Mesendoderm (in vitro differentiated cells): ENCODE measurements around the gene RBM24.
"Not testable (repeated sequence)": the region's sequence is repeated elsewhere in the genome, so short reads cannot be mapped to it uniquely, and the experiment has no call there.

Experiments
- DNase-seq: peaks from one replicate; pipeline ENCODE4 v3.0.0; 2013
- H2AK5ac ChIP-seq: 2 replicates; pipeline ENCODE4 v1.6.1; 2013; ENCODE audit warnings: low read length, inconsistent platforms
- H2BK120ac ChIP-seq: 2 replicates; pipeline ENCODE4 v1.6.1; 2013; ENCODE audit warnings: low read depth, mild to moderate bottlenecking, low read length, moderate library complexity, mixed read lengths
- H2BK15ac ChIP-seq: replicated peaks from 2 replicates; pipeline ENCODE4 v1.6.1; 2013; ENCODE audit warnings: low read depth, mild to moderate bottlenecking, moderate library complexity
- H2BK5ac ChIP-seq: 2 replicates; pipeline ENCODE4 v1.6.1; 2013; ENCODE audit warnings: low read length, inconsistent platforms
- H3K18ac ChIP-seq: 2 replicates; pipeline ENCODE4 v1.6.1; 2013; ENCODE audit warnings: mild to moderate bottlenecking, low read length, mixed read lengths
- H3K23ac ChIP-seq: one replicate; pipeline ENCODE4 v1.6.1; 2013; ENCODE audit warnings: low read length
- H3K27ac ChIP-seq: 2 replicates; pipeline ENCODE4 v1.5.1; 2013; ENCODE audit warnings: low read depth, mild to moderate bottlenecking, inconsistent platforms, low read length, moderate library complexity
- H3K27me3 ChIP-seq: 2 replicates; pipeline ENCODE4 v1.6.1; 2013; ENCODE audit warnings: low read length, control low read depth, mild to moderate bottlenecking, inconsistent platforms; ENCODE audit not compliant: insufficient read depth, poor library complexity
- H3K36me3 ChIP-seq: 2 replicates; pipeline ENCODE4 v1.6.1; 2013; ENCODE audit warnings: low read length, inconsistent platforms; ENCODE audit not compliant: control insufficient read depth, insufficient read depth
- H3K4ac ChIP-seq: one replicate; pipeline ENCODE4 v1.6.1; 2013; ENCODE audit warnings: low read depth, mild to moderate bottlenecking, low read length, moderate library complexity
- H3K4me1 ChIP-seq: 2 replicates; pipeline ENCODE4 v1.6.1; 2013; ENCODE audit warnings: low read depth, low read length, inconsistent platforms; ENCODE audit not compliant: control insufficient read depth
- H3K4me2 ChIP-seq: 2 replicates; pipeline ENCODE4 v1.6.1; 2013; ENCODE audit warnings: low read length
- H3K4me3 ChIP-seq: 2 replicates; pipeline ENCODE4 v1.5.1; 2013; ENCODE audit warnings: mild to moderate bottlenecking, low read length
- H3K56ac ChIP-seq: one replicate; pipeline ENCODE4 v1.6.1; 2013; ENCODE audit warnings: low read length
- H3K79me1 ChIP-seq: 2 replicates; pipeline ENCODE4 v1.6.1; 2013; ENCODE audit warnings: low read length, inconsistent platforms
- H3K79me2 ChIP-seq: 2 replicates; pipeline ENCODE4 v1.6.1; 2013; ENCODE audit warnings: mild to moderate bottlenecking, low read length; ENCODE audit not compliant: control insufficient read depth, insufficient read depth
- H3K9ac ChIP-seq: 2 replicates; pipeline ENCODE4 v1.6.1; 2013; ENCODE audit warnings: low read length, inconsistent platforms
- H4K5ac ChIP-seq: one replicate; pipeline ENCODE4 v1.6.1; 2013; ENCODE audit warnings: low read length
- H4K8ac ChIP-seq: one replicate; pipeline ENCODE4 v1.6.1; 2013; ENCODE audit warnings: low read depth, mild to moderate bottlenecking, control low read depth, low read length, moderate library complexity
- WGBS: extraction: QIAGEN DNeasy Blood & Tissue Kit; methylation state at CpG from one replicate; pipeline ENCODE4 v1.1.7; 2013; ENCODE audit warnings: low lambda C conversion rate, missing lambda C conversion rate; ENCODE audit not compliant: insufficient coverage; ENCODE audit errors: extremely low coverage; 5-methylcytosine and 5-hydroxymethylcytosine counted together

RBM24 gene

DNA sequence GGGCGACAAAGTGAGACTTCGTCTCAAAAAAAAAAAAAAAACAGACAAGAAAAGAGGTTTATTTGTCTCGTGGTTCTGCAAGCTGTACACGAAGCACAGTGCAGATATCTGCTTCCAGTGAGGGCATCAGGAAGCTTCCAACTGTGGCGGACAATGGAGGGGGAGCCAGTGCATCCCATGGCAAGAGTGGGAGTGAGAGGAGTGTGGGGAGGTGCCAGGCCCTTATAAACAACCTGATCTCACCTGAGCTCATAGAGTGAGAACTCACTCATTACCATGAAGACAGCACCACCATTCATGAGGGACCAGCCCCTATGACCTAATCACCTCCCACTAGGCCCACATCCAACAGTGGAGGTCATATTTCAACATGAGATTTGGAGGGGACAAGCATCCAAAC lies 19.5 kb downstream of the RBM24 start:
- DNase-seq, result no peak
- no peak overlapping the region for H2BK120ac ChIP-seq
- H3K79me2 ChIP-seq, result no peaks in the 10 kb centered on the region
- no peak overlapping the region for H2BK5ac ChIP-seq
- WGBS, result no CpG with 5 or more reads among the region's 5 CpGs
- H3K4me1 ChIP-seq, result peaks cover 2% of the 10 kb centered on the region
- H3K27me3 ChIP-seq, result no peaks in the 10 kb centered on the region
- no peak overlapping the region for H3K4me3 ChIP-seq
- no peak overlapping the region for H4K8ac ChIP-seq
- H3K4ac ChIP-seq, result no peak overlapping the region
- no peak overlapping the region for H2AK5ac ChIP-seq
- no peaks in the 10 kb centered on the region for H3K79me1 ChIP-seq
- no peak overlapping the region for H3K27ac ChIP-seq
- no peak overlapping the region for H3K56ac ChIP-seq
- H3K23ac ChIP-seq, result no peak overlapping the region
- no peak overlapping the region for H3K4me2 ChIP-seq
- no peak overlapping the region for H3K9ac ChIP-seq
- H4K5ac ChIP-seq, result no peak overlapping the region
- H3K36me3 ChIP-seq, result no peaks in the 10 kb centered on the region
- H3K18ac ChIP-seq, result no peak overlapping the region
- H2BK15ac ChIP-seq, result no peak overlapping the region

- Histone ChIP-seq H3K36me3 (no peaks in the 10 kb centered on the region), H4K5ac (no peak overlapping the region), H2AK5ac (no peak overlapping the region), H3K18ac (no peak overlapping the region), H2BK15ac (no peak overlapping the region), H2BK120ac (no peak overlapping the region), H3K9ac (no peak overlapping the region), H3K4me1 (peaks cover 2% of the 10 kb centered on the region), H3K27me3 (no peaks in the 10 kb centered on the region), H2BK5ac (no peak overlapping the region), H3K23ac (no peak overlapping the region), H3K56ac (no peak overlapping the region), H3K79me1 (no peaks in the 10 kb centered on the region), H3K4me3 (no peak overlapping the region), H3K79me2 (no peaks in the 10 kb centered on the region), H3K27ac (no peak overlapping the region), H3K4me2 (no peak overlapping the region), H3K4ac (no peak overlapping the region), H4K8ac (no peak overlapping the region)
- no CpG with 5 or more reads among the region's 2 CpGs for WGBS
- DNase-seq, result no peak
Observed at GRCh38 chr6:17303444-17303843, 22.3 kb downstream of the RBM24 start.

- Histone ChIP-seq H2AK5ac (no peak overlapping the region), H4K5ac (no peak overlapping the region), H3K27me3 (no peaks in the 10 kb centered on the region), H3K4me3 (no peak overlapping the region), H3K18ac (no peak overlapping the region), H3K56ac (no peak overlapping the region), H3K27ac (no peak overlapping the region), H3K4ac (no peak overlapping the region), H3K4me1 (peaks cover 2% of the 10 kb centered on the region), H3K79me2 (no peaks in the 10 kb centered on the region), H3K23ac (no peak overlapping the region), H3K36me3 (no peaks in the 10 kb centered on the region), H3K4me2 (no peak overlapping the region), H2BK5ac (no peak overlapping the region), H2BK15ac (peak overlapping the region; percentile 74), H2BK120ac (no peak overlapping the region), H4K8ac (peak overlapping the region; percentile 28), H3K9ac (no peak overlapping the region), H3K79me1 (no peaks in the 10 kb centered on the region)
- peak; percentile 65 for DNase-seq
- WGBS, result no CpG with 5 or more reads among the region's 10 CpGs
Observed at GRCh38 chr6:17305219-17306001, 24.2 kb downstream of the RBM24 start.

DNA sequence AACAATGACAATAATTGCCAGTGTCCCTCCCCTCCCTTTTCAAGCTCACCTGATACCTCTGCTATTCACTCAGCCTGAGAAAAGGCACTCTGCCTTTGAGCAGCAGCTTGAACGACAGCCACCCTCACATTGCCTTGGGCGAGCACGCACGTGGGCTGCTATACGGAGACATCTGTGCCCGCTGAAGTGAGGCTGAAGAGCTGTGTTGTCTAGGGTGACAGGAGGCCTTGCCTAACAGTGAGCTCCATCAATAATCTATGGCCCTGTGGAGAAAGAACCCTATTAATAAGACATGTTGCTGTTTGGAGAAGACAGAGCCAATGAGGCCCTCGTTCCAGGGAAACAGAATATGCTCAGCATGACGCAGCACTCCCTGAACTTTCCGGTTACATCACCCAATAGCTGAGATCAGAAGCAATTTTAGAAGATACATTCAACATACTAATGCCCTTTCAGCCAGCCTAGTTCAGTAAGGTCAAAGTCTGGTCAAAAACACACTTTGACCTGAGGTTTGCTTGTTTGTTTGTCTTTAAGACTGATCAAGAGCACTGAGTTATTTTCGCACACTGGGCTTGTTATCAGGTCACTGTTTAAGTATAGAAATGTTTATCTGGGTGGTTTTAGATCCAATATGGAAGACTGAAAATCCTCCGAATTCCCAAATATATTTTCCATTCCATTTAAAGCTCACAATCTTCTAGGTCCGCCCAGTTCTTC lies 30.6 kb downstream of the RBM24 start:
- Histone ChIP-seq H3K27ac (no peak overlapping the region), H2BK15ac (no peak overlapping the region), H4K5ac (no peak overlapping the region), H3K36me3 (no peaks in the 10 kb centered on the region), H2AK5ac (no peak overlapping the region), H4K8ac (no peak overlapping the region), H3K23ac (peak overlapping the region; percentile 6), H3K18ac (no peak overlapping the region), H3K79me1 (no peaks in the 10 kb centered on the region), H3K79me2 (no peaks in the 10 kb centered on the region), H3K4me2 (no peak overlapping the region), H3K27me3 (no peaks in the 10 kb centered on the region), H3K4me3 (no peak overlapping the region), H2BK5ac (no peak overlapping the region), H2BK120ac (no peak overlapping the region), H3K9ac (no peak overlapping the region), H3K56ac (no peak overlapping the region), H3K4me1 (no peaks in the 10 kb centered on the region), H3K4ac (no peak overlapping the region)
- no CpG with 5 or more reads among the region's 12 CpGs for WGBS
- peak; percentile 36 for DNase-seq

GRCh38 chr6:17313238-17313637 lies 32.1 kb downstream of the RBM24 start:
- not testable (repeated sequence) for H3K4me3 ChIP-seq, H3K4me1 ChIP-seq, H3K4ac ChIP-seq, DNase-seq, H3K79me2 ChIP-seq, H2BK120ac ChIP-seq, H4K8ac ChIP-seq, H3K23ac ChIP-seq, H2BK5ac ChIP-seq, H3K36me3 ChIP-seq, H3K27me3 ChIP-seq, H3K18ac ChIP-seq, H2BK15ac ChIP-seq, H4K5ac ChIP-seq, H3K79me1 ChIP-seq, H3K27ac ChIP-seq, H3K56ac ChIP-seq, H3K9ac ChIP-seq, H3K4me2 ChIP-seq, H2AK5ac ChIP-seq
- WGBS, result no CpG with 5 or more reads among the region's 7 CpGs
